Activated T-helper 2 cell treated with anti-CD3 and anti-CD28 coated beads, Interferon-gamma antibody, Interleukin-2, Interleukin-4, amounts not matched to agents 10 μg/mL and 5 μg/mL and 100 μg/mL, durations not matched to agents 14 hours and 24 hours and 36 hours (primary cell): ENCODE measurements around the gene GPATCH1. TPM values are rescaled to one million over a fixed set of nuclear protein-coding genes. Genes with fewer than 3 reads are reported as not detected.
"Not testable (repeated sequence)": the region's sequence is repeated elsewhere in the genome, so short reads cannot be mapped to it uniquely, and the experiment has no call there.

ENCODE experiments used
- DNase-seq: peaks from one replicate; pipeline ENCODE4 v3.0.0; 2021; ENCODE audit warnings: low spot score
- H3K27ac Mint-ChIP-seq: one replicate; pipeline ENCODE4 v1.8.0; 2021; ENCODE audit warnings: mixed read lengths
- H3K27me3 Mint-ChIP-seq: one replicate; pipeline ENCODE4 v1.8.0; 2021; ENCODE audit warnings: low read depth, mixed read lengths
- H3K36me3 Mint-ChIP-seq: one replicate; pipeline ENCODE4 v1.8.0; 2021; ENCODE audit warnings: low read depth, mixed read lengths
- H3K4me1 Mint-ChIP-seq: one replicate; pipeline ENCODE4 v1.8.0; 2021; ENCODE audit warnings: low read depth, mixed read lengths
- H3K4me3 Mint-ChIP-seq: one replicate; pipeline ENCODE4 v1.8.0; 2021; ENCODE audit warnings: low read depth, mild to moderate bottlenecking, moderate library complexity, mixed read lengths
- H3K9me3 Mint-ChIP-seq: one replicate; pipeline ENCODE4 v1.8.0; 2021; ENCODE audit warnings: mixed read lengths
- intact Hi-C: fragments of 100-400 bp; cut with micrococcal nuclease; formaldehyde crosslinking; loops from one replicate; pipeline ENCODE4 v1.15.1; 2023
- total RNA-seq: library from RNA; stranded (reverse); gene quantifications from 2 replicates; pipeline ENCODE4 v1.2.3, GENCODE V29; 2022

GPATCH1 gene
- total RNA-seq, 1 donor from 2014 or later: 13.1 TPM

- intact Hi-C loops: no loop called here
- H3K9me3 Mint-ChIP-seq: no peaks in the 10 kb centered on the region
- H3K4me1 Mint-ChIP-seq: peaks cover 31% of the 10 kb centered on the region
- no peak overlapping the region for H3K27ac Mint-ChIP-seq
- H3K4me3 Mint-ChIP-seq: no peak overlapping the region
- no peak for DNase-seq
- H3K27me3 Mint-ChIP-seq: no peaks in the 10 kb centered on the region
- H3K36me3 Mint-ChIP-seq: no peaks in the 10 kb centered on the region
Observed at GRCh38 chr19:33158365-33158764, 77.4 kb downstream of the GPATCH1 start.

GRCh38 chr19:33159149-33159548 is 78.2 kb downstream of the GPATCH1 start:
- intact Hi-C loops: no loop called here
- H3K4me3 Mint-ChIP-seq: no peak overlapping the region
- peaks cover 33% of the 10 kb centered on the region for H3K4me1 Mint-ChIP-seq
- DNase-seq: no peak
- no peak overlapping the region for H3K27ac Mint-ChIP-seq
- H3K36me3 Mint-ChIP-seq: no peaks in the 10 kb centered on the region
- H3K27me3 Mint-ChIP-seq: no peaks in the 10 kb centered on the region
- no peaks in the 10 kb centered on the region for H3K9me3 Mint-ChIP-seq

GRCh38 chr19:33159893-33160292 is 78.9 kb downstream of the GPATCH1 start:
- intact Hi-C loops: loop anchor here (1.0 kb wide), 1 partner anchor 16 kb away; no protein-coding TSS in a partner anchor
- no peaks in the 10 kb centered on the region for H3K36me3 Mint-ChIP-seq
- H3K4me3 Mint-ChIP-seq: no peak overlapping the region
- H3K9me3 Mint-ChIP-seq: no peaks in the 10 kb centered on the region
- peaks cover 35% of the 10 kb centered on the region for H3K4me1 Mint-ChIP-seq
- peak overlapping the region; percentile 89 for H3K27ac Mint-ChIP-seq
- no peak for DNase-seq
- no peaks in the 10 kb centered on the region for H3K27me3 Mint-ChIP-seq

GRCh38 chr19:33161201-33161600 is 80.2 kb downstream of the GPATCH1 start:
- H3K4me3 Mint-ChIP-seq: no peak overlapping the region
- DNase-seq: no peak
- no peaks in the 10 kb centered on the region for H3K9me3 Mint-ChIP-seq
- no peaks in the 10 kb centered on the region for H3K36me3 Mint-ChIP-seq
- H3K27me3 Mint-ChIP-seq: no peaks in the 10 kb centered on the region
- H3K4me1 Mint-ChIP-seq: peaks cover 35% of the 10 kb centered on the region
- intact Hi-C loops: no loop called here
- peak overlapping the region; percentile 89 for H3K27ac Mint-ChIP-seq

GRCh38 chr19:33163481-33163880 is 82.5 kb downstream of the GPATCH1 start:
- Mint-ChIP-seq H3K27me3 (no peaks in the 10 kb centered on the region), H3K36me3 (peaks cover 5% of the 10 kb centered on the region), H3K27ac (no peak overlapping the region), H3K4me3 (no peak overlapping the region), H3K9me3 (peaks cover 9% of the 10 kb centered on the region), H3K4me1 (peaks cover 25% of the 10 kb centered on the region)
- intact Hi-C loops: no loop called here
- DNase-seq: no peak

GRCh38 chr19:33166037-33166436 is 85.1 kb downstream of the GPATCH1 start:
- H3K4me3 Mint-ChIP-seq, H3K27ac Mint-ChIP-seq, intact Hi-C loops, H3K36me3 Mint-ChIP-seq, H3K27me3 Mint-ChIP-seq, DNase-seq: not testable (repeated sequence)
- H3K4me1 Mint-ChIP-seq: peaks cover 10% of the 10 kb centered on the region
- peaks cover 16% of the 10 kb centered on the region for H3K9me3 Mint-ChIP-seq

GRCh38 chr19:33167438-33167837 is 86.5 kb downstream of the GPATCH1 start:
- intact Hi-C loops: no loop called here
- Mint-ChIP-seq H3K4me1 (peaks cover 6% of the 10 kb centered on the region), H3K9me3 (peaks cover 16% of the 10 kb centered on the region), H3K27me3 (no peaks in the 10 kb centered on the region), H3K27ac (no peak overlapping the region), H3K36me3 (peaks cover 7% of the 10 kb centered on the region), H3K4me3 (no peak overlapping the region)
- no peak for DNase-seq

GRCh38 chr19:33168528-33168927 is 87.5 kb downstream of the GPATCH1 start:
- Mint-ChIP-seq H3K27ac (no peak overlapping the region), H3K36me3 (peaks cover 10% of the 10 kb centered on the region)
- intact Hi-C loops: no loop called here

GRCh38 chr19:33171222-33171795 is 90.3 kb downstream of the GPATCH1 start:
- Mint-ChIP-seq H3K4me1 (peaks cover 16% of the 10 kb centered on the region), H3K36me3 (peaks cover 10% of the 10 kb centered on the region), H3K9me3 (peaks cover 16% of the 10 kb centered on the region), H3K27ac (no peak overlapping the region), H3K27me3 (no peaks in the 10 kb centered on the region), H3K4me3 (no peak overlapping the region)
- intact Hi-C loops: no loop called here
- DNase-seq: no peak

More at GRCh38 chr19:33168528-33168927, 87.5 kb downstream of the GPATCH1 start:
- no peak overlapping the region for H3K4me3 Mint-ChIP-seq
- no peak for DNase-seq
- H3K27me3 Mint-ChIP-seq: no peaks in the 10 kb centered on the region
- peaks cover 16% of the 10 kb centered on the region for H3K9me3 Mint-ChIP-seq
- H3K4me1 Mint-ChIP-seq: peaks cover 7% of the 10 kb centered on the region

GRCh38 chr19:33171916-33172359 is 91.0 kb downstream of the GPATCH1 start:
- intact Hi-C loops: no loop called here
- Mint-ChIP-seq H3K4me1 (peaks cover 17% of the 10 kb centered on the region), H3K4me3 (no peak overlapping the region), H3K27ac (no peak overlapping the region), H3K9me3 (peaks cover 16% of the 10 kb centered on the region), H3K27me3 (peaks cover 2% of the 10 kb centered on the region), H3K36me3 (peaks cover 10% of the 10 kb centered on the region)
- no peak for DNase-seq

- peaks cover 2% of the 10 kb centered on the region for H3K27me3 Mint-ChIP-seq
Observed at GRCh38 chr19:33174186-33174585, 93.2 kb downstream of the GPATCH1 start.

GRCh38 chr19:33175156-33175782 is 94.3 kb downstream of the GPATCH1 start:
- intact Hi-C loops: loop anchor here (5.0 kb wide), 1 partner anchor 483 kb away; the partner anchor contains the start of gene NUDT19
- peak overlapping the region; percentile 87 for H3K4me3 Mint-ChIP-seq
- DNase-seq: no peak
- H3K36me3 Mint-ChIP-seq: peaks cover 4% of the 10 kb centered on the region
- no peaks in the 10 kb centered on the region for H3K9me3 Mint-ChIP-seq
- H3K27me3 Mint-ChIP-seq: peaks cover 5% of the 10 kb centered on the region
- H3K27ac Mint-ChIP-seq: peak overlapping the region; percentile 91
- H3K4me1 Mint-ChIP-seq: peaks cover 24% of the 10 kb centered on the region

More at GRCh38 chr19:33174186-33174585, 93.2 kb downstream of the GPATCH1 start:
- no peak for DNase-seq
- Mint-ChIP-seq H3K4me1 (peaks cover 24% of the 10 kb centered on the region), H3K9me3 (peaks cover under 1% of the 10 kb centered on the region), H3K4me3 (no peak overlapping the region), H3K36me3 (peaks cover 4% of the 10 kb centered on the region), H3K27ac (no peak overlapping the region)
- intact Hi-C loops: no loop called here
